Stimulated activated CD4-positive, alpha-beta T cell treated with anti-CD3 and anti-CD28 coated beads, TNF-alpha, amount 100 ng/mL, for 4 hours (primary cell): ENCODE measurements around the gene DSCAML1.

Source experiments
- DNase-seq, 3 experiments: peaks; one replicate each; pipeline ENCODE4 v3.0.0-alpha.2; 2020; ENCODE audit warnings: low read depth in 3 of 3

The DSCAML1 gene

DNA sequence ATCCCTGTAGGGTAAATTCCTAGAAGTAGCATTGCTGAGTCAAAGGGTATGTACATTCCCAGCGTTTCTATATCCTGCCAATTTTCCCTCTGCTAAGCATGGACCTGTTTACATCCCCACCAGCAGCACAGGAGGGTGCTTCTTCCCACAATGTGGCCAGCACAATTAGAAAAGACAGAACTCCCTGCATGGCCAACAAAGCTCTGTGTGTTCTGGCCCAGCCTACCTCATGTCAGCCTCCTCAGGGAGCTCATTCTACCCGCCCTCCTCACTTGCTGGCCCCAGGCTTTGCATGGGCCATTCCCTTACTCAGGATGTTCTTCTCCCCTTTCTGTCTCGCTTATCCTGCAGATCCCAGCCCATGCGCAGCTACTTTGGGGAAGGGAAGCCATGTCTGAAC, 186.1 kb downstream of the DSCAML1 start:
- DNase-seq = no peak

DNA sequence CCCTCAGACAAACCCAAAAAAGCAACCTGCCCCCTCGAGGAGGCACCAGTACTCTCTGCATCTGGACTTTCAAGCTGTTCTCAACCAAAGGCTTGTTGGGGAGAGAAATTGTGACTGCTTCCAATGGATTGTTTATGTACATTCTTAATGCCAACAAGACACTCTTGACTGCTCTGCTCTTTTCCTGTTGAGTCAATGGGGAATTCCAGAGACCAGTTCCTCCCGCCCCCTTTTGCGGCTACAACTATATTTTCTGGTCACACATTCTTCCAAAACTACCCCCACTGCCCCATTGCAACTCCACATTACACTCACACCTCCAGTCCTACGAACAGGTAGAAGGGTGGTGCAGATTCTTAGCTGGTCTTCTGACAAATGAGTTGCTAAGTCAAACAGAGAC, 187.0 kb downstream of the DSCAML1 start:
- DNase-seq = no peak

DNA sequence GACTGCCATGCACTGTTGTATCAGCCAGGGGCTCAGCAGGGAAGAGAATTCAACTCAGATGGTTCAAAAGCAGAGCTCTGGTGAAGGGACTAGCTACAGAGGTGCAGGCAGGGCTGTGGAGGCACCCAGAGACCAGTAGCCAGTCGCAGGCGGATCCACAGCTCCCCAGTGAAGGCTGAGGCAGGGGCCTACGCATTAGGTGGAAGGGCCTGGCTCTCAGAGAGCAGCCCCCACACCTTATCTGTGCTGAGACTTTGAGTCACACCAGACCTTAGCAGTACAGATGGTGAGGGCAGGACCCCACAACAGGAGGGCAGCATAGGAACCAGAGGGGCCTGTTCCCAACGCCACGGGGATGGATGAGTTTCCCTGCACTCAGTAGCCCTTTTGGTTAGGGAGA, 189.6 kb downstream of the DSCAML1 start:
- no peak for DNase-seq

DNA sequence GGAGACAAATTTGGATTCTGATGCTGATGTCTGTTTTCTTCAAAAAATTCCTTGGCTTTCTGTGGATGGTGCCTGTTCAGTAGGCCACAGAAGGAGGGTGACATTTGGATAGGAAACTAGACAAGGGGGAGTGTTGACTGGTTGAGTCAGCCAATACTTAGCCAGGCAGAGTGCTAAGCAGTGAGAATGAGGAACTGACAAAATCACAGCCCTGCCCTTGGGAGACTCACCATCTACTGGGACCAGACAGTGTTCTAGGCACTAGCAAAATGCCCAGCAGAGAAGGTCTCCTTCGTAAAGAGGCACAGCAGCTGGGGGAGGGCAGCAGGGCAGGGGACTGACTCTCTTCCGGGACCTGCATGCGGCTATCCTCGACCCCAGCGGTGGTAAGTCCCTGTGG, 190.2 kb downstream of the DSCAML1 start:
- DNase-seq = no peak

DNA sequence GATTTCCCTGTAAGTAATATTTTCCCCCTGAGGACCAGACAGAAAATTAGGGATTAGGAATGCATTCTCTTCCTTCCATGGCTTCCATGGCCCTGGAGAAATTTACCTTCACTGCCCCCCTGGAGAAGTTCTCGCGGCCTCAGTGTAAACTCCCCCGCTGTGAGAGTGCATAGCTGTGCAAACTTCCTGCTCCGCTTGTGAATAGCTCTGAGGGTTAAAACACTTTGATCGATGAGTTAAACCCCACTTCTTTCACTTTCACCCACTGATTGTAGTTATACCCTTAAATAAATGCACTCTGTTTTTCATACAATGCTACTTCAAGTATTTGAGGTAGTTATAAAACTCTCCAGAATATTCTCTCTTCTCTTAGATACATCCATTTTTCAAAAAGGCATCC, 190.8 kb downstream of the DSCAML1 start:
- no peak for DNase-seq

DNA sequence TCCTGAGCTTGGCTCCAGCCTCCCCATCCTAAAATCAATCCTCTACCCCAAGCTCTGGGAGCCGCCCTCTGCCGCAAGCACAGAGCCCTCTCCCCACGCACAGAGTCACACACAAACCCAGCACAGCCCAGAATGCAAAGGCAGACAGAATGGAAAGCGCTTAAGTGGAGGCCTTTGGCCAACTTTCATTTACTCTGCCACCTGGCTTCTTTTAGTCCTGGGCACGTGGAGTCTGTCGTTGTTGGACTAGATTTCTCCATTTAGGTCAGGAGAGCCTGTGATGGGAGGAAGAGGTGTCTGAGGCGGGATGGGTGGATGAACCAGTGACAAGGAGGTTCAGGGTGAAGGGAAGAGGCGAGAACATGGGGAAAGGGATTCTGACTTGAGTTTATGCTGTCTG, 191.7 kb downstream of the DSCAML1 start:
- no peak for DNase-seq

DNA sequence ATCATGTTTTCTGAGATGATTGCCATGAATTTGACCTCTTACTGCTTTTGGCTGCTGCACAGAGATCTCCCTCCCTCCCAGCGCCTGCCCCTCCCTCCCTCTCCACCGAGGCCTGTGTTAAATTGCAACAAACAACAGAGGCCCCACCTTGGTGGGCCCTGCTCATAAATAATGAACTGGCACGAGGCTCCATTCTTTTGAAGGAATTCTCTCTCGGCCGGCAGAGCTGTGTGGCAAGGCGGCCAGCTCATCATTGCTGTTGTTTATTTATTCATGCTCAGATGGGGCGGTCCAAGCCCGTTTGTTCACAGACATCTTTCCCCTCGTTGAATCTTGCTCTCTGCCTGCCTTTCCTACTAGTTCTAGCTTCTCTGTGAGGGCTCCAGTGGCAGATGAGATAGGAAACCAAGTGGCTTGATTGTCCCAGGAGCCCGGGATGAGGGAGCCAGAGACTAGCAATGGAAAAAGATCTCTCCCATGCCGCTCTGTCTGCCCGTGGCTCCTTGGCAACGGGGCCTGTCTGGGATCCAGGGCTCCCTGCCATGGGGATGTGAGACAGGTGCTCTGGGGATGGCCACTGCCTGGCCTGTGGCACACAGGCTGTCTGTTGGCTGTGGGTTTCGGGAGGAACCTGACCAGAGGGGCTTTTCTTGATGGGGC, 192.6 kb downstream of the DSCAML1 start:
- DNase-seq = no peak

DNA sequence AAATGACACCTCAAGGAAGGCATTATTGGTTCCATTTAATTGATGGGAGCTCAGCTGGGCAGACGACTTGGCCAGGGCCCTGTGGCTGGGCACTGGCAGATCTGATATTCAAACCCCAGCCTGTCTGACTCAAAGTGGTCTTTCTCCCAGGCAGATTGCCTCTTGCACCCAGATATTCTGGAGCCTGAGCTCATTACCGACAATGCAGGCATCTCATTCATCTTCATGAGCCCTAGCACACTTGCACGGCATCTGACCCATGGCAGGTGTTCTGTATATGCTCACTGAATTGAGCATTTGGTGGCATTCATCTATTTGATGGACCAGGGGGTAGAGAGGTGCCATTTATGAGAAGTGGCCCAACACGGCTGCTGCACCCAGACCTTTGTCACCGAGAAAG, 193.1 kb downstream of the DSCAML1 start:
- DNase-seq = no peak

DNA sequence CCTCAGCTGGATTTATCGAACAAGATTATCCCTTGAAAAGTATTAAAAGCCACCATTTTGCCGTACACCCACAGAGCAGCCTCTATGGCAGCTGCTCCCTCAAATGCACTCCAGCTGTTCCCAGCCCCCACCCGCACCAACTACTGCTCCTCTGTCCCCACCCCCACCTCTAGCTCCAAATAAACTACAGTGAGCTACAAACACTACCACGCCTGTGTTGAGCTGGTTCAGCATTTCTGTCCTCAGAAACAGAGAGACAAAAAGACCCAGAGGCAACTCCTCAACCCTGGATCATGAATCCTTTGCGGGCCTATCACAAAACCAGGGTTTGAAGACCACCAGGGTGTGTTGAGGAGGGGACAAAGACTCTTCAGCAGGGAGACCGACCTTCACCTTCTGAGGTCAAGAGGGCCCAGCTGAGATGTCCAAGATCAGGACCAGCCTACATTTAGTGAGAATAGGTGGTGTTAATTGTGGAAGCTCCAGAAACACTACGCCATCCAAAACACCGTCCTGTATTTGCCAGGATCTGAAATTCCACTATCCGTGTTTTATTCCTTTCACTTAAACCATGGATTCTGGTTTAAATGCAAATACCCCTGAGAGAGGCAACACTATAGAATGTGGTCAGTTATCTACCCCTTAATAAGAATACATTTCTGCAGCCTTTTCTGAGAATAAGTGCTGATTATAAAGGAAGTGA, 195.9 kb downstream of the DSCAML1 start:
- no peak for DNase-seq

DNA sequence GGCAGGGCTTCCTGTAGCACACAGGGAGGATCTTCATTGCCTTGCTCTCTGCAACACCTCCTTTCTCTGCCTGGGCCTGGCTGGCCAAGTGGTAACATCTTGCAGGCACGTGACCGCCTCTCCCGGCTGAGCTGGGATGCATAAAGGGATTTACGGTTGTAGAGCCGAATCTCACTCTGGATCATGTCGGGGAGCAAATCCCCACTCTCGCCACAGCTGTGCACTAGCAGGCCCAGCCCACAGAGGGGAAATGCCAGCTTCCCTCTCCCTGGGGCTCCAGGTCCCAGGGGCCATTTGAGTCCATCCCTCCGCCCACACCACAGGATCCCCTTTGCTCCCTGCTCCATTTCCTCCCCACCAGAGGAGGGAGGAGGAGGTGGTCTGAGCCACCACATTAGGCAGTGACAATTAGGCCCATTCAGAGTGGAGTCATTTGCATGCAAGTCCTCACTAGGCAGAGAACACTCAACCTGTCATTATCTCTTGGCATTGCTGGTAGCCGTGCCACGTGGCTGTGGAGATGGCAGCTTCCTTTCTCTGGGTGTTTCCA, 196.7 kb downstream of the DSCAML1 start:
- no peak for DNase-seq

DNA sequence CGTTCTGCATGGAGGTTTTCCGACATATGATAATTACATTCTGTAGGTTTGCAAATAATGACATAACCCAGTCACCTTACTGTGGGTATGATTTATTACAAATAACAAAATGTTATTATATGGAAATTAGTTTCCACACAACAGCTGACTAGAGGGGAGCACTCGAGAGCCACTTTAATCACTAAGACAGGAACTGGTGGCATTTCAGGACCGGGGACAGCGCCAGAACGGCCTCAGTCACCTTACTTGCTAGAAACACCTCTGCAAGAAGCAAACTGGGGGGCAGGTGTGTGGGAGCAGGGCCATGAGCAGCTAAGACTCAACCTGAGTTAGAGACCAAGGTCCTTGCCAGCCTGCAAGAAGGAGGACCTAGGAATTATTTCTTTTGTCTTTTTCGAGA, 199.9 kb downstream of the DSCAML1 start:
- DNase-seq = no peak

DNA sequence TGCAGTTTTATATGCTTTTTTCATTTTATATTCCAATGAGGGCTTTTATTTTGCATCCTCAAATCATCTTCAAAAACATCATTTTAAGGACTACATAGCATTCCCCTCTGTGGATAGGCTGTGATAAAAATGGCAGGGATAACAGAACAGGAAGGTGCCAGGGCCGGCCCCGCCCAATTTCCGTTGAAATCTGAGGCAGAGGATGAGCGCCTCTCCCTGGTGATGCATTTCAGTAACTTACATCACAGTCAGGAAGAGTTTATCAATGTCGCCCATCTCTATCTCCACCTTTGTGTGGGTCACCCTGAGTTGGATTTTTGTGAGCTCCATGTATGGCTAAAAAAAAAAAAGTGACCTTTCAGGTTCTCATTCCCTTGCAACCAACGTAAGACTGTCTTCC, 201.6 kb downstream of the DSCAML1 start:
- no peak for DNase-seq

DNA sequence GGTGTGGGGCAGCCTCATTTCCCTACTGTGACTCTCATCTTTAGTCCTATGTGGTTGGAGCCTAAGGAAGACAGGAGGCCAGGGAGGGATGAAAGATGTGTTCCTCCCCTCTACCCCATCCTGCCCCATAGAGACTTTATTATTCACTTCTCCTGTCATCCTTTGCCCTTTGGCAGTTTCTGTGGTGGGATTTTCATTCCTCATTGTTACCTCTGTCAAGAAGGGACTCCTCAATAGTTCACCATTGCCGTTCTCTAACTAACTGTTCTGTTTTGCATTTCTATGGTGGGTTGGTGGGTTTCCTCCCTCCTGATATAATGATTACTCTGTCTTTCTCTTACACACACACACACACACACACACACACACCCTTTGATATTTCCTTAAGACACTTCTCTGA, 202.3 kb downstream of the DSCAML1 start:
- no peak for DNase-seq

DNA sequence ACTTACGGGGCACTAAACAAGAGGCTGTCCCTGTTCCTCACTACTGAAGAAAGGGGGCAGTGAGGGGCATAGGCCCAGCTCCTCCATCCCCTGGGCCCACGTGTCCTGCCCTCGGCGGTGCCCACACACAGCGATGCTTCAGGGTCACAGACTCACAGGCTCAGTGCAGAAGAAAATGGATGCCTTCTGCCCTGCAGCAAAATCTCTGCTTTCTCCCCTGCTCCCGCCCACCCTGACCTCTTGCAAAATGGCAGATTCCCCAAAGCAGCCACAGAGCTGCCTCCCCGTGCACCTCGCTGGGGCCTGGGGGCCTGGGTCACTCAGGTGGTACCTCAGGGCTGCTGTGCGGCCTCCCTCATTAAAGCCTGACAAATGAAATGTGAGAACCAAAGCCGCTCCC, 204.0 kb downstream of the DSCAML1 start:
- no peak for DNase-seq

DNA sequence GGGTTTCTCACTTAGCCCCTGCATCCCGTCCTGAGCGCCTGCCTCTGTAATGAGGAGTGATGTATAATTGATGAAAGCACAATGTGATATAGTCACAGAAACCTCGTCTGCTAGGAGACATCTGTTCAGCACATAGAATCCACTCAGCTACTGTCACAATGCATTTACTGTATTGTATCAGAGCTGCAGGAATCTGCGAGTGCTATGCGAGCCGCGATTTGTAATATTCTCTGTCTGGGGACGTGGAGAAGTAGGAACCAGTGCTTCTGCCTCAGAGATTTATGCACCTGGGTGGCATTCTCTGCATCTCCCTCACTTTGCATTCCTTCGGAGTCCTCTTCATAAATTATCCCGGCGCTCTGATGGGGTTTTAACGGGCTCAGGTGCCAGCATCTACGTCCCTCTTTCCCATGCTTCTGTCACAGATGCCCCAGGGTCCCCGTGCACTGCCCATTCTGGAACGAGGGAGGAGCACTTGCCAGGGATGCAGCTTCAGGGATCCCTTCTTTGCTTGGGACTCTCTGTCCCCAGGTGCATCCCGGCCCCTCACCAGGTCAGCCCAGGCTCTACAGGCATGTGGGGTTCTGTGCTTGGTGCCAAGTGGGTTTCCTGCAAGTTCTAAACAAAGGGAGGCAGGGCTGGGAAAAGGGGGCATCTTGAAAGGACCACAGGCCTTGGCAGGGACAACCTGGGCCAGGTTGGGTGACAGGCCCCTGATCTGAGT, 205.5 kb downstream of the DSCAML1 start:
- no peak for DNase-seq

DNA sequence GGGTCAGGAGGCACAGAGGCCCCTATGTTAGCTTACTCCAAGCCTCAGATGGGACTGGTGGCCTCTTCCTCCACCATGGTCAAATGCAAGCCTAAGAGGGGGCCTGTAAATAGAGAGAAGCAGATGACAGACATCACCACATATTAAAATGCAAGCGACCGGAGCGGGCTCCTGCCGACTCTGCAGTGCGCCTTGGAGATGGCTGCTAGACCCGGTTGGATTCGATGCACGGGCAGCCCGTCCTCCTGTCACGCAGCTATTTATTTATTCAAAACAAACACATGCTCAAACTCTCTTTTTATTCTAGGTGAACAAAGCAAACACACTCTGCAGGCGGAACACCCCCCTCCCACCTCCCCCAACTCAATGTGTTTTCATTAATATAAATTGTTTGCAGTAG, 208.0 kb downstream of the DSCAML1 start:
- no peak for DNase-seq

DNA sequence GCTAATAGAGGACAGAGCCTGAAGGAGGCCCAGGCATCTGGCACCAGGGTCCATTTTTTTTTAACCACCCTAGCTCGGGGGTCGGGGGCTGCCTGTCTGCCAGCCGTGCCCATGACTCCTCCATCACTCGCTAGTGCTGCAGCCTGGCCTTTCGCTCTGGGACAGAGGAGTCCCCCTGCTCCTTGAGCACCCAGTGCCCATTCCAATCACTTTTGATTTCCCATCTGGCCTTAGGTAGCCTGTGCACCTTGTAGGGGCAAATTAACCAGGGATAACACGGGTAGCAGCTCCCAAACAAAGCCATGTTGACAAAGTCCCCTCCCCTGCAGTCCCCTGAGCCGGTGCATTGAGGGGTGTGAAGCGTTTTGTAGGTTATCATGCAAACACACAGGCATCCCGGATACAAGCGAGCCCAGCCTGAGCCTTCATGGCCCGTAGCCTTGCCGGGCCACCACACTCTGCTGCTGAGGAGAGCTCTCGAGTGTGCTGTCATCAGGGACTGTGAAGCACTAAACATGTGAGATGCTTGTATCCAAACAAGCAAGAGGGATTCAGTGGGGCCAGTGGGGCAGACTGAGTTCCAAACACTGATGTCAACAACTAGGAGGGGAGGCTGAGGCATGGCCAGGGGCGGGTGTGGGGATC, 208.7 kb downstream of the DSCAML1 start:
- no peak for DNase-seq

DNA sequence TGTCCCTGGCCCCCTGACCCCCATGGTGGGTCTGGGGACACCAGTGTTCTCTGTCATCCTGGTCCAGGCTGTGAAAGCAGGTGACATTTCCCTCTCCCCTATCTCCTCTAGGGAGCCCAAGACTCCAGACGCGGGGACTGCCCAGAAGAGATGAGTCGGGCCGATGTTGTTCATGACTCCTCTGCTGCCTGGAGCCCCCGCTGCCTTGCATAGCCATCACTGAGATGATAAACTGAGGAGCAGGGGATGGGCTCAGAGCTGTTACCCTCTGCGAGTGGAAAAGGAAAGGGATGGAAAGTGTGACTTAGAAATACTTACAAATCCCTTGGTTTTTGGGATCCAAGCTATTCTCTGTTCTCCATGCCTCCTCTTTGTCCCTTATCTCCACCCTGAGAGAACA, 209.6 kb downstream of the DSCAML1 start:
- no peak for DNase-seq

DNA sequence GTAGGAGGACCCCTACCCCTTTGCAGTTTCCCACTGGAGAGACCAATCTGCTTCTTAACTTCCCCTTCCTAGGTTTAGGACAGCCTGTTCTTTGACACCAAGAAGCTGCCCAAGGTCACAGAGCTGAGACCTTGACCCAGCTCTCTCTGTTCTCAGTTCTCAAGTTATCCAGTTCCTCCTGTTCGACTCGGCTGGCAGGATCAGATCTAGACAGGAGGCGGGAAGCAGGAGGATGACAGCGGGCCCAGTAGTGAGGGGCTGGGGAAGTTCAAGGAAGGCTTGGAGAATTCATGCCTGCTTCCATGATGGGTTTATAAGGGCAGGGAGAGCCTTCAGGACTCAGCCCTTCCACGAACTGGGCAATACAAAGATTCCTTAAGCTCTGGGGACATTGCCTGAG, 210.6 kb downstream of the DSCAML1 start:
- DNase-seq = no peak

DNA sequence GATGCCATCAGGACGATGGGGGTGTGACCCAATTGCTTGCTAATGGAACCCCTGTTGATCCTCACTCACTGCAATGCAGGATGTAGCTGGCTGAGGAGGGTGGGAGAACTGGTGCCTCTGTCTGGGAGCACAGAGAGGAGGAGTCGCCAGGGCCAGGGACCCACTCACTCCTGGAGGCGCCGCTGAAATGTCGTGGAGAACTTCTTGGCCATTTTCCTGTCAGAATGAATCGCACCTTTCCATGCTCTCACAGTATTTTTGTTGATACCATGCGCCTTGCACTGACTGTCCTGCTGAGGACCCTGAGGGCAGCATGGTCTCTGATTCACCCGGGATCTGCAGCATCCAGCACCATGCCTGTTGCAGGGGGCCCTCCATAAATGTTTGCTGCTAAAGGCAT, 211.4 kb downstream of the DSCAML1 start:
- DNase-seq = no peak

DNA sequence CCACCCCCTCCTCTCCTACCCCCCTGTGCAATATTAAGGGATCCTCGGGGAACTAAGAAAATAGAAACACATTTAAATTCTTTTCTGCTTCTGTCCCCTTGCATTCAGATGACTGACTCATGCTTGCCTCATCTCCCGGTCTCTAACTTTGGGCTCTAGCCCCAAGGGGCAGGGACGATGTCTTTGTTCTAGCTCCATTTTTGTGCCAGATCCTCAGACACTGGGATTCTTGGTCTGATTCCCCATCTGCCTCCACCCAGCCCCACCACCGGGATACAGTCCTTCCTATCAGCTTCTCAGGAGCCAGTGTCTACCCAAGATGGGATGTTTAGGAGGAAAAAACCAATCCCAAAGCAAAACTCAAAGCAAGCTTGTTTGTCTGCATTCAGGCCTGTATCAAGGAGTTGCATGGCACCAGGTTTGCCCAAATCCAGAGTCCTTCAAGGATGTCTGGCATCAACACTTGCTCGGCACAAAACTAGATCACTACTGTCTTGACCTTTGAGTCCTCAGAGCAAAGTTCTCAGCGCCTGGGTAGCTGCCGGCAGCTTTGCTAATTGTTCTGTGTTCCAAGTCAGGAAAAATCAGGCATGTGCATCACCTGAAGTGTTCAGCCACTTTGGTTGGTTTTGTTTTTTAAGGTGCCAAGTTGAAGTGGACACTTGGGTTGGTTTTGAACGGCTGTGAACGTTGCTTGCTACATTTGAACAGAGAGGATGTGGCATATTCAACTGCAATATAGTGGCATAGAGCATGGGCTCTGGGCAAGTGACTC, 212.8 kb downstream of the DSCAML1 start:
- no peak for DNase-seq
